ENCODE measurements around the gene AKNA. TPM values are rescaled to one million over a fixed set of nuclear protein-coding genes. Genes with fewer than 3 reads are reported as not detected.

AKNA gene
- total and polyA plus RNA-seq, 3 experiments from 2014 or later, result 45.6 to 126 (median 126) TPM

GRCh38 chr9:114347675-114348074 is 40.1 kb downstream of the AKNA start:
- no peak for DNase-seq
- Histone ChIP-seq H3K4me1 (ENCODE audit: insufficient read depth, low read length) (peaks cover 39% of the 10 kb centered on the region), H3K36me3 (ENCODE audit: insufficient read depth, low read length) (peaks cover 86% of the 10 kb centered on the region), H3K27me3 (ENCODE audit: insufficient read depth, low read length, poor library complexity, severe bottlenecking) (no peaks in the 10 kb centered on the region), H3K4me3 (ENCODE audit: low read length) (no peak overlapping the region), H3K27ac (ENCODE audit: low read depth, low read length) (no peak overlapping the region), H3K9me3 (ENCODE audit: low read length) (no peaks in the 10 kb centered on the region)
- Mint-ChIP-seq H3K9me3 (peaks cover 0 to 2% (median 0%) of the 10 kb centered on the region in 5 donors), H3K36me3 (peaks cover 26 to 94% (median 27%) of the 10 kb centered on the region in 3 donors), H3K27me3 (peaks cover 0 to 2% of the 10 kb centered on the region in 2 donors), H3K4me3 (no peak overlapping the region), H3K27ac (peak overlapping the region in 7 of 8 donors; percentile 82 to 97 (median 92)), H3K4me1 (peaks cover 47 to 84% (median 49%) of the 10 kb centered on the region in 3 donors)
- ChIA-PET POLR2A (interaction anchor here (1.5 kb wide), 1 partner anchor 15 kb away, joined by 4 read pairs; no protein-coding TSS in a partner anchor), CTCF (interaction anchor here (0.9 to 3.2 kb wide), 5 partner anchors 8 to 306 kb away, joined by 3 to 8 read pairs (median 4); partner anchors contain the start of gene AKNA)

- H3K4me3 Mint-ChIP-seq, result no peak overlapping the region
- POLR2A ChIA-PET, result interaction anchor here (1.1 to 1.7 kb wide), 2 partner anchors 21 to 39 kb away, joined by 3 to 5 read pairs; no protein-coding TSS in a partner anchor
- peak overlapping the region in 5 of 8 donors; percentile 31 to 87 (median 68) for H3K27ac Mint-ChIP-seq
- Histone ChIP-seq H3K27ac (ENCODE audit: low read depth, low read length) (no peak overlapping the region), H3K4me3 (ENCODE audit: low read length) (no peak overlapping the region), H3K4me1 (ENCODE audit: insufficient read depth, low read length) (peaks cover 27% of the 10 kb centered on the region), H3K36me3 (ENCODE audit: insufficient read depth, low read length) (peaks cover 91% of the 10 kb centered on the region), H3K9me3 (ENCODE audit: low read length) (no peaks in the 10 kb centered on the region), H3K27me3 (ENCODE audit: insufficient read depth, low read length, poor library complexity, severe bottlenecking) (no peaks in the 10 kb centered on the region)
- peaks cover 0 to 2% of the 10 kb centered on the region in 2 donors for H3K27me3 Mint-ChIP-seq
- peaks cover 0 to 2% (median 0%) of the 10 kb centered on the region in 5 donors for H3K9me3 Mint-ChIP-seq
- DNase-seq, result no peak
- CTCF ChIA-PET, result interaction anchor here (0.7 to 3.2 kb wide), 5 partner anchors 9 to 59 kb away, joined by 3 to 8 read pairs (median 3); partner anchors contain the start of gene AKNA
- peaks cover 43 to 82% (median 46%) of the 10 kb centered on the region in 3 donors for H3K4me1 Mint-ChIP-seq
- H3K36me3 Mint-ChIP-seq, result peaks cover 28 to 96% (median 31%) of the 10 kb centered on the region in 3 donors
These were observed 41.6 kb downstream of the AKNA start for GRCh38 chr9:114346146-114346545.

GRCh38 chr9:114345493-114346065 is 42.2 kb downstream of the AKNA start:
- Histone ChIP-seq H3K4me1 (ENCODE audit: insufficient read depth, low read length) (peaks cover 23% of the 10 kb centered on the region), H3K4me3 (ENCODE audit: low read length) (no peak overlapping the region), H3K9me3 (ENCODE audit: low read length) (no peaks in the 10 kb centered on the region), H3K27me3 (ENCODE audit: insufficient read depth, low read length, poor library complexity, severe bottlenecking) (no peaks in the 10 kb centered on the region), H3K27ac (ENCODE audit: low read depth, low read length) (no peak overlapping the region), H3K36me3 (ENCODE audit: insufficient read depth, low read length) (peaks cover 92% of the 10 kb centered on the region)
- H3K27ac Mint-ChIP-seq, result peak overlapping the region in 7 of 8 donors; percentile 8 to 88 (median 66)
- peaks cover 43 to 82% (median 44%) of the 10 kb centered on the region in 3 donors for H3K4me1 Mint-ChIP-seq
- H3K9me3 Mint-ChIP-seq, result peaks cover 0 to 2% (median 0%) of the 10 kb centered on the region in 5 donors
- H3K27me3 Mint-ChIP-seq, result peaks cover 0 to 2% of the 10 kb centered on the region in 2 donors
- ChIA-PET POLR2A (interaction anchor here (1.1 to 1.7 kb wide), 2 partner anchors 21 to 40 kb away, joined by 3 to 5 read pairs; no protein-coding TSS in a partner anchor), CTCF (interaction anchor here (1.0 to 3.2 kb wide), 4 partner anchors 9 to 42 kb away, joined by 3 to 8 read pairs (median 4); partner anchors contain the start of gene AKNA)
- H3K4me3 Mint-ChIP-seq, result no peak overlapping the region
- peaks cover 28 to 96% (median 32%) of the 10 kb centered on the region in 3 donors for H3K36me3 Mint-ChIP-seq
- DNase-seq, result no peak

- Histone ChIP-seq H3K27ac (ENCODE audit: low read depth, low read length) (no peak overlapping the region), H3K27me3 (ENCODE audit: insufficient read depth, low read length, poor library complexity, severe bottlenecking) (no peaks in the 10 kb centered on the region), H3K9me3 (ENCODE audit: low read length) (no peaks in the 10 kb centered on the region), H3K4me3 (ENCODE audit: low read length) (no peak overlapping the region), H3K36me3 (ENCODE audit: insufficient read depth, low read length) (peaks cover 92% of the 10 kb centered on the region), H3K4me1 (ENCODE audit: insufficient read depth, low read length) (peaks cover 14% of the 10 kb centered on the region)
- Mint-ChIP-seq H3K36me3 (peaks cover 25 to 96% (median 26%) of the 10 kb centered on the region in 3 donors), H3K9me3 (peaks cover 0 to 2% (median 0%) of the 10 kb centered on the region in 5 donors), H3K27me3 (peaks cover 0 to under 1% of the 10 kb centered on the region in 2 donors), H3K27ac (peak overlapping the region in 6 of 8 donors; percentile 47 to 91 (median 64)), H3K4me1 (peaks cover 38 to 80% (median 39%) of the 10 kb centered on the region in 3 donors), H3K4me3 (no peak overlapping the region)
- ChIA-PET CTCF (interaction anchor here (0.9 to 1.5 kb wide), 6 partner anchors 8 to 59 kb away, joined by 3 to 5 read pairs (median 3); no protein-coding TSS in a partner anchor), POLR2A (interaction anchor here (1.1 kb wide), 2 partner anchors 12 to 28 kb away, joined by 3 to 6 read pairs; no protein-coding TSS in a partner anchor)
- DNase-seq, result no peak
These were observed 43.1 kb downstream of the AKNA start for GRCh38 chr9:114344692-114345091.

- peaks cover 92% of the 10 kb centered on the region for H3K36me3 ChIP-seq (ENCODE audit: insufficient read depth, low read length)
- Mint-ChIP-seq H3K36me3 (peaks cover 21 to 96% (median 25%) of the 10 kb centered on the region in 3 donors), H3K27me3 (no peaks in the 10 kb centered on the region), H3K9me3 (peaks cover 0 to 2% (median 0%) of the 10 kb centered on the region in 5 donors), H3K4me3 (peak overlapping the region in 1 of 7 donors; percentile 66), H3K27ac (peak overlapping the region; percentile 44 to 92 (median 65)), H3K4me1 (peaks cover 33 to 80% (median 39%) of the 10 kb centered on the region in 3 donors)
- ChIA-PET POLR2A (interaction anchor here (1.1 kb wide), 2 partner anchors 12 to 29 kb away, joined by 3 to 6 read pairs; no protein-coding TSS in a partner anchor), CTCF (interaction anchor here (0.9 to 1.5 kb wide), 6 partner anchors 8 to 60 kb away, joined by 3 to 5 read pairs (median 3); no protein-coding TSS in a partner anchor)
- H3K4me3 ChIP-seq (ENCODE audit: low read length), result no peak overlapping the region
- no peak overlapping the region for H3K27ac ChIP-seq (ENCODE audit: low read depth, low read length)
- peaks cover 9% of the 10 kb centered on the region for H3K4me1 ChIP-seq (ENCODE audit: insufficient read depth, low read length)
- no peaks in the 10 kb centered on the region for H3K9me3 ChIP-seq (ENCODE audit: low read length)
- H3K27me3 ChIP-seq (ENCODE audit: insufficient read depth, low read length, poor library complexity, severe bottlenecking), result no peaks in the 10 kb centered on the region
- DNase-seq, result no peak
These were observed 43.6 kb downstream of the AKNA start for GRCh38 chr9:114344188-114344566.

- DNase-seq, result no peak
- Mint-ChIP-seq H3K27me3 (no peaks in the 10 kb centered on the region), H3K9me3 (peaks cover 0 to 2% (median 0%) of the 10 kb centered on the region in 5 donors), H3K4me3 (peak overlapping the region in 1 of 7 donors; percentile 66), H3K36me3 (peaks cover 18 to 96% (median 28%) of the 10 kb centered on the region in 3 donors), H3K27ac (peak overlapping the region; percentile 61 to 95 (median 87)), H3K4me1 (peaks cover 30 to 79% (median 38%) of the 10 kb centered on the region in 3 donors)
- POLR2A ChIA-PET, result interaction anchor here (1.1 to 1.4 kb wide), 3 partner anchors 29 to 46 kb away, joined by 3 to 6 read pairs (median 4); no protein-coding TSS in a partner anchor
- H3K27ac ChIP-seq (ENCODE audit: low read depth, low read length), result no peak overlapping the region
- peaks cover 92% of the 10 kb centered on the region for H3K36me3 ChIP-seq (ENCODE audit: insufficient read depth, low read length)
- H3K27me3 ChIP-seq (ENCODE audit: insufficient read depth, low read length, poor library complexity, severe bottlenecking), result no peaks in the 10 kb centered on the region
- no peak overlapping the region for H3K4me3 ChIP-seq (ENCODE audit: low read length)
- H3K4me1 ChIP-seq (ENCODE audit: insufficient read depth, low read length), result peaks cover 4% of the 10 kb centered on the region
- CTCF ChIA-PET, result interaction anchor here (0.9 to 2.7 kb wide), 7 partner anchors 7 to 60 kb away, joined by 3 to 8 read pairs (median 3); partner anchors contain the start of gene AKNA
- H3K9me3 ChIP-seq (ENCODE audit: low read length), result no peaks in the 10 kb centered on the region
These were observed 44.2 kb downstream of the AKNA start for GRCh38 chr9:114343471-114344187.

GRCh38 chr9:114342755-114343440 is 44.9 kb downstream of the AKNA start:
- Histone ChIP-seq H3K27me3 (ENCODE audit: insufficient read depth, low read length, poor library complexity, severe bottlenecking) (no peaks in the 10 kb centered on the region), H3K4me1 (ENCODE audit: insufficient read depth, low read length) (no peaks in the 10 kb centered on the region), H3K36me3 (ENCODE audit: insufficient read depth, low read length) (peaks cover 92% of the 10 kb centered on the region), H3K9me3 (ENCODE audit: low read length) (no peaks in the 10 kb centered on the region), H3K27ac (ENCODE audit: low read depth, low read length) (no peak overlapping the region), H3K4me3 (ENCODE audit: low read length) (no peak overlapping the region)
- H3K4me1 Mint-ChIP-seq, result peaks cover 32 to 76% (median 34%) of the 10 kb centered on the region in 3 donors
- POLR2A ChIA-PET, result interaction anchor here (1.2 to 1.5 kb wide), 3 partner anchors 18 to 47 kb away, joined by 3 to 4 read pairs (median 4); no protein-coding TSS in a partner anchor
- peak overlapping the region; percentile 51 to 95 (median 87) for H3K27ac Mint-ChIP-seq
- DNase-seq, result no peak
- CTCF ChIA-PET, result interaction anchor here (1.3 to 2.7 kb wide), 2 partner anchors 44 to 53 kb away, joined by 3 to 8 read pairs; partner anchors contain the start of gene AKNA
- H3K27me3 Mint-ChIP-seq, result no peaks in the 10 kb centered on the region
- peaks cover 14 to 96% (median 31%) of the 10 kb centered on the region in 3 donors for H3K36me3 Mint-ChIP-seq
- H3K4me3 Mint-ChIP-seq, result no peak overlapping the region
- peaks cover 0 to 2% (median 0%) of the 10 kb centered on the region in 5 donors for H3K9me3 Mint-ChIP-seq
